Measurements from ENCODE around the gene CXCL11. TPM values are rescaled to one million over a fixed set of nuclear protein-coding genes. Genes with fewer than 3 reads are reported as not detected.

Gene CXCL11
- total and polyA plus RNA-seq, 7 donors: 0.03 to 0.37 (median 0.15) TPM; not detected in 4

GRCh38 chr4:76028350-76028765 is 7.5 kb downstream of the CXCL11 start:
- ATAC-seq: no peak
- intact Hi-C loops (cut with DNase I): no loop called here
- Histone ChIP-seq H3K9me3 (no peaks in the 10 kb centered on the region), H3K27me3 (ENCODE audit: insufficient read depth in 3 of 3, low read length in 2 of 3) (no peaks in the 10 kb centered on the region), H3K4me3 (peak overlapping the region; percentile 46), H3K36me3 (ENCODE audit: insufficient read depth in 1 of 2, low read depth in 1 of 2) (no peaks in the 10 kb centered on the region), H3K4me1 (no peaks in the 10 kb centered on the region), H3K27ac (no peak overlapping the region)
- TF ChIP-seq CTCF (IDR thresholded peaks at IDR 0.05): no peak
- no peak for DNase-seq
- WGBS, 3 donors: 21 to 31% (median 23%) methylated on average over 6 of the region's 6 CpGs

GRCh38 chr4:76024065-76024464 is 11.8 kb downstream of the CXCL11 start:
- 81 to 84% (median 82%) methylated on average over 4 of the region's 4 CpGs for WGBS, 3 donors
- ATAC-seq: no peak
- intact Hi-C loops (cut with DNase I): no loop called here
- no peak for TF ChIP-seq CTCF (IDR thresholded peaks at IDR 0.05)
- no peaks in the 10 kb centered on the region for H3K9me3 ChIP-seq
- no peaks in the 10 kb centered on the region for H3K4me1 ChIP-seq
- H3K36me3 ChIP-seq (ENCODE audit: insufficient read depth in 1 of 2, low read depth in 1 of 2): no peaks in the 10 kb centered on the region
- no peak for DNase-seq
- H3K27ac ChIP-seq: no peak overlapping the region
- H3K27me3 ChIP-seq (ENCODE audit: insufficient read depth in 3 of 3, low read length in 2 of 3): no peaks in the 10 kb centered on the region
- no peak overlapping the region for H3K4me3 ChIP-seq

- DNase-seq: no peak
- Histone ChIP-seq H3K27ac (no peak within 1 kb of the TSS), H3K9me3 (no peaks in the 10 kb centered on the region), H3K4me1 (no peaks in the 10 kb centered on the region), H3K36me3 (ENCODE audit: insufficient read depth in 1 of 2, low read depth in 1 of 2) (no peaks in the 10 kb centered on the region), H3K4me3 (no peak within 1 kb of the TSS), H3K27me3 (ENCODE audit: insufficient read depth in 3 of 3, low read length in 2 of 3) (no peaks in the 10 kb centered on the region)
- intact Hi-C loops (cut with DNase I): no loop called here
- 24 to 27% (median 27%) methylated on average over 3 of the region's 3 CpGs for WGBS, 3 donors
- no peak for TF ChIP-seq CTCF (IDR thresholded peaks at IDR 0.05)
- ATAC-seq: no peak
These were observed 12.5 kb downstream of the CXCL11 start, which contains the start of gene CXCL10 for GRCh38 chr4:76023389-76023788. Gene CXCL10, minus strand, starts transcription at chr4:76023497. Its CDS starts 66 bp downstream, at chr4:76023431.

DNA sequence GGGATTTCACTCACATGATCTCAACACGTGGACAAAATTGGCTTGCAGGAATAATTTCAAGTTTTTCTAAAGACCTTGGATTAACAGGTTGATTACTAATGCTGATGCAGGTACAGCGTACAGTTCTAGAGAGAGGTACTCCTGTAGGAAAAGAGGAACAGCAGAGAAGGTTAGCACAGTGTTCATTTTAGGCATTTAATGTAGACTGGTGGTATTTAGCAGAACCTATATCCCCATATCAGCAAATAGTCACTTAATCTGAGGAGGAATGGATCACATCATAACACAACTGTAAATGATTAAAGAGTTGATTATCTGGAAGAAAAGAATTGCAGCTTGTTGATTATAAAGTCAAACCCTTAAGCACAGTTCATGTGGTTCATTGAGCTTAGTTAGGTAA is 13.2 kb downstream of the CXCL11 start:
- no peaks in the 10 kb centered on the region for H3K9me3 ChIP-seq
- 64 to 71% (median 69%) methylated on average over 2 of the region's 2 CpGs for WGBS, 3 donors
- H3K4me3 ChIP-seq: no peak overlapping the region

More for the DNA sequence above, 13.2 kb downstream of the CXCL11 start:
- intact Hi-C loops (cut with DNase I): no loop called here
- H3K27ac ChIP-seq: no peak overlapping the region
- no peak for TF ChIP-seq CTCF (IDR thresholded peaks at IDR 0.05)
- no peaks in the 10 kb centered on the region for H3K27me3 ChIP-seq (ENCODE audit: insufficient read depth in 3 of 3, low read length in 2 of 3)
- DNase-seq: no peak
- H3K4me1 ChIP-seq: no peaks in the 10 kb centered on the region
- no peaks in the 10 kb centered on the region for H3K36me3 ChIP-seq (ENCODE audit: insufficient read depth in 1 of 2, low read depth in 1 of 2)
- no peak for ATAC-seq

Measured in psoas muscle (tissue), 8 donors.